ENCODE results near the gene GLIPR2.
"Not testable (repeated sequence)": the region's sequence is repeated elsewhere in the genome, so short reads cannot be mapped to it uniquely, and the experiment has no call there.

Gene GLIPR2

GRCh38 chr9:36163786-36164170, 27.2 kb downstream of the GLIPR2 start:
- DNase-seq (ENCODE audit: low read depth) = no peak

DNA sequence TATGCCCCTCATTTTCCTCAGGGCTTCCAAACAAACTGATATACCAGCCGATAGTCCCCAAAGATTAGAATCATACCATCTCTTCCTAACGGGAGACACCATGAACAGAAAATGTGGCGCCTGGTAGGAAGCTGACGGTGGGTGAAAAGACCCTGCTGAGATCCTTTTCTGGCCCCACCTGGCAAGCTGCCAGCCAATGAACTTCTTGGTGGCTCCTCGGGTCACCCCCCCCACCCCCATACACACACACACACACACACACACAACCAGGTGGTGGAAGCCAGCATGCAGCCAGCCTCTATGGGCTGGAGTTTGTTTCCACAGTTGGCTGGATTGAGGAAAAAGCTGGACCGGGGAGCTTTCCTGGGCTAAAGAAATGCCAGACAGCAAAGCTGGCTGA, 27.8 kb downstream of the GLIPR2 start:
- no peak for DNase-seq (ENCODE audit: low read depth)

- no peak for DNase-seq (ENCODE audit: low read depth)
Observed at GRCh38 chr9:36164989-36165388, 28.5 kb downstream of the GLIPR2 start.

GRCh38 chr9:36165826-36166167, 29.3 kb downstream of the GLIPR2 start:
- no peak for DNase-seq (ENCODE audit: low read depth)

- peak; percentile 71 for DNase-seq (ENCODE audit: low read depth)
Observed at GRCh38 chr9:36166168-36166927, 29.8 kb downstream of the GLIPR2 start.

GRCh38 chr9:36169166-36169565, 32.6 kb downstream of the GLIPR2 start, which contains the start of gene CCIN:
CCIN (plus strand) TSS chr9:36169388; CDS start chr9:36169503, 115 bp downstream.
- no peak for DNase-seq (ENCODE audit: low read depth)

- DNase-seq (ENCODE audit: low read depth) = no peak
Observed at GRCh38 chr9:36169708-36170107, 33.2 kb downstream of the GLIPR2 start.

DNA sequence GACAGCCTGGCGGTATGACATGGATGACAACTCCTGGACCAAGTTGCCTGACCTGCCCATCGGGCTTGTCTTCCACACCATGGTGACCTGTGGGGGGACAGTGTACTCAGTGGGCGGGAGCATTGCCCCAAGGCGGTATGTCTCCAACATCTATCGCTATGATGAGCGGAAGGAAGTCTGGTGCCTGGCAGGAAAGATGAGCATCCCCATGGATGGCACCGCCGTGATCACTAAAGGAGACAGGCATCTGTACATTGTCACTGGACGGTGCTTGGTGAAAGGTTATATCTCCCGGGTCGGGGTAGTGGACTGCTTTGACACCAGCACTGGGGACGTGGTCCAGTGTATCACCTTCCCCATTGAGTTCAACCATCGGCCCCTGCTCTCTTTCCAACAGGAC, 34.0 kb downstream of the GLIPR2 start:
- DNase-seq (ENCODE audit: low read depth) = no peak

DNA sequence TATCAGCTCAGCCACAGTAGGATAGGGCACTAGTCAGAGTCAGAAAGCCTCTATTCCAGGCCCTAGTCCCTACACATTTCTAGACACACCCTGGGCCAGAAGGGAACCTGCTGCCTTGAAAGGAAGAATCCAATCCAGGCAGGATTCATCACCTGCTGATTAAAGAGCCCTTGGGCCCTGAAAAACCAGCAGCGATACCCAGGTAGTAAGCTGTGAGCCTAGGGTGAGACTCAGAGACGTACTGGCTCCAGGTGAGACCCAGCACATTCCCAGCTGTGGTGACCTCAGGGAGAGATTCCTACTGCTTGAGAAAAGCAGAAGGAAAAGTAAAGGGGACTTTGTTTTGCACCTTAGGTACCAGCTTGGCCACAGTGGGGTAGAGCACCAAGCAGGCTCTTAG, 37.3 kb downstream of the GLIPR2 start:
- no peak for DNase-seq (ENCODE audit: low read depth)

DNA sequence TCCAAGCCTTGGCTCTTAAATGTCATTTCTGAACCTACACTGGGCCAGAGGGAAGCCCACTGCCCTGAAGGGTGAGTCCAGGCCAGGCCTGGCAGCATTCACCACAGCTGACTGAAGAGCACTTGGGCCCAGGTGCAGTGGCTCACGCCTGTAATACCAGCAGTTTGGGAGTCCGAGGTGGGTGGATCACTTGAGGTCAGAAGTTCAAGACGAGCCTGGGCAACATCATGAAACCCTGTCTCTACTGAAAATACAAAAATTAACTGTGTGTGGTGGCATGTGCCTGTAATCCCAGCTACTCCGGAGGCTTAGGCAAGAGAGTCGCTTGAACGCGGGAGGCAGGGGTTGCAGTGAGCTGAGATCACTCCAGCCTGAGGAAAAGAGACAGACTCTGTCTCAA, 37.7 kb downstream of the GLIPR2 start:
- no peak for DNase-seq (ENCODE audit: low read depth)

DNA sequence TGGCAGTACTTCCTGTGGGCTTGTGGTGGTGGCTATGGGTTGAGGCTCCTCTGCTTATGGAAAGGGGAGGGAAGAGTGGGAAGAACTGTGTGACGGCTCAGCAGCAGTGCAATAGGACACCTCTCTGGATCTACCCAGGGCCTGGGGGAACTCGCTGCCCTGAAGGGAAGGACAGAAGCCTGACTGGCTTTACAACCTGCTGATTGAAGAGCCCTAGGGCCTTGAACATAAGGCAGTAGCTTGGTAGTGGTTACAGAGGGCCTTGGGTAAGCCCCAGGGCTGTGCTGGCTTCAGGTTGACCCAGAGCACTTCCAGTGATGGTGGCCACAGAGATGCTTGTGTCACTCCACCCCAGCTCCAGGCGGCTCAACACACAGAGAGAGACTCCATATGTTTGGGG, 38.2 kb downstream of the GLIPR2 start:
- no peak for DNase-seq (ENCODE audit: low read depth)

- not testable (repeated sequence) for DNase-seq (ENCODE audit: low read depth)
Observed at GRCh38 chr9:36175209-36175608, 38.7 kb downstream of the GLIPR2 start.

DNA sequence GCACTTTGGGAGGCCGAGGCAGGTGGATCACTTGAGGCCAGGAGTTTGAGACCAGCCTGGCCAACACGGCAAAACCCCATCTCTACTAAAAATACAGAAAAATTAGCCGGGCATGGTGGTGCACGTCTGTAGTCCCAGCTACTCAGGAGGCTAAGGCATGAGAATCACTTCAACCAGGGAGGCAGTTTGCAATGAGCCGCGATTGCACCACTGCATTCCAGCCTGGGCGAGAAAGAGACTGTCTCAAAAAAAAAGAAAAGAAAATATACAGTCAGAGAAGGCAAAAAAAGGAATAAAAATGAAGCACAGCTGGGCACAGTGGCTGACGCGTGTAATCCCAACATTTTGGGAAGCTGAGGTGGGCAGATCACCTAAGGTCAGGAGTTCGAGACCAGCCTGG, 40.0 kb downstream of the GLIPR2 start:
- not testable (repeated sequence) for DNase-seq (ENCODE audit: low read depth)

DNA sequence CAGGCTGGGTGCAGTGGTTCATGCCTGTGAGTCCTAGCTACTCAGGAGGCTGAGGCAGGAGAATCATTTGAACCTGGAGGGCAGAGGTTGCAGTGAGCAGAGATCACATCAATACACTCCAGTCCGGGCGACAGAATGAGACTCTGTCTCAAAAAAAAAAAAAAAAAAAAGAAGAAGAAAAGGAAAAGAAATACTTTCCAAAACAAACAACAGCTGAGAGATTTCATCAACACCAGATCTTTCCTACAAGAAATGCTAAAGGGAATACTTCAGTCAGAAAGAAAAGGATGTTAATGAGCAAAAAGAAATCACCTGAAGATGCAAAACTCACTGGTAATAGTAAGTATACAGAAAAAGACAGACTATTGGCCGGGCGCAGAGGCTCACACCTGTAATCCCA, 41.0 kb downstream of the GLIPR2 start:
- no peak for DNase-seq (ENCODE audit: low read depth)

DNA sequence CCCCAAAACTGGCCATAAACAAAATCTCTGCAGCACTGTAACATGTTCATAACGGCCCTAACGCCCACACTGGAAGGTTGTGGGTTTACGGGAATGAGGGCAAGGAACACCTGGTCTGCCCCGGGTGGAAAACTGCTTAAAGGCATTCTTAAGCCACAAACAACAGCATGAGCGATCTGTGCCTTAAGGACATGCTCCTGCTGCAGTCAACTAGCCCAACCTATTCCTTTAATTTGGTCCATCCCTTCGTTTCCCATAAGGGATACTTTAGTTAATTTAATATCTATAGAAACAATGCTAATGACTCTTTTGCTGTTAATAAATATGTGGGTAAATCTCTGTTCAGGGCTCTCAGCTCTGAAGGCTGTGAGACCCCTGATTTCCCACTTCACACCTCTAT, 43.7 kb downstream of the GLIPR2 start:
- DNase-seq (ENCODE audit: low read depth) = not testable (repeated sequence)

DNA sequence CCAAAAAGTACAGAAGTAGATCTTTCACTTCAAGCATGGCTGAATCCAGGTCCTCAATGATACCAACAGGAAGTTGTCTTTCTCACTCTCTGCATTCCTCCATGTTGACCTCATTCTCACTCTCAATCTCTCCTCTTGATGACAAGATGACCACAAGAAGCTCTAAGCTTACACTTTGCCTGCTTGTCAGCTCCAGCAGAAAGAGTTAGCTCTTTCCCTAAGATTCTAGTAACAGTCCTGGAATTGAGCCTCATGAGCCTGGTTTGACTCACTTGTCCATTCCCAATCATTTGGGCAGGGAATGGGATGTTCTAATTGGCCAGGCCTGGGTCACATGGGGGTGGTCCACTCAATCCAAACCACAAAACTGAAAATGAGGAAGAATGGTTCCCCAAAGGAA, 50.9 kb downstream of the GLIPR2 start:
- no peak for DNase-seq (ENCODE audit: low read depth)

- DNase-seq (ENCODE audit: low read depth) = no peak
Observed at GRCh38 chr9:36188212-36188611, 51.7 kb downstream of the GLIPR2 start.

DNA sequence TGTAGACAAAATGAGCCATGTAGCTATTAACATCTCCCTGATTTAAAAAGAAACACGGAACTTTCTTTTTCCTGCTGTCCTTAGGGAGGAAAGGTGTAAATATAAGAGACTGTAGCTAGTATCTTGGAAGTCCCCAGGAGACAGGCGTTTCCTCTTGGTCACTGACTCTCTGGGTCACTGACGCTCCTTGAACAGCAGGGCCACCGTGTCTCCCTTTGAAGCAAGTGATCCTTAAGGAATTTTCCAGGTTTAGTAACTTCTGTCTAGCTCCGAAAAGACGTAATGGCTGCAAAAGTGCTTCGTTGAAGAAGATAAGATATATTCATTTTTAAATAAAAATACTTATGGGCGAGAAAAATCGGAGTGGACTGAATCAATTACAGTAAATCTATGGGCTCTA, 53.4 kb downstream of the GLIPR2 start:
- DNase-seq (ENCODE audit: low read depth) = no peak

- DNase-seq (ENCODE audit: low read depth) = peak; percentile 93
Observed at GRCh38 chr9:36190388-36191289, 54.1 kb downstream of the GLIPR2 start, which contains the start of gene CLTA. CLTA (plus strand) TSS chr9:36190921; CDS start chr9:36191057, 136 bp downstream.

DNA sequence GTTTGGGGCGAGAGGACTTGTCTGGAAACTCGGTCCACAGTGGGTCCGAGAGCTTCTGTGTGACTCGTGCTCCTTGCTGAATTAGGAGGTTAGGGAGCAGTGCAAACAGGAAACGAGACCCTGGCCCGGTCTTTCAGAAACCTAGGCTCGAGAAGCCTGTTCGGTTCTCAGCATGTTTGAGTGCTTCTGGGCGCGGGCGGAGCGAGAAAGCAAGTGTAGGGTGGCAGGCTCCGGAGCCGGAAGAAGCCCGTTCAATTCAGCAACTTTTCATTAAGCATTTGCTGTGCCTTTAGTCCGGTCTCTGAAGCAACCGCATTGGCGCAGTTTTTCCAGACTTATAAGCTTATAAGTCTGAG, 54.7 kb downstream of the GLIPR2 start:
- DNase-seq (ENCODE audit: low read depth) = peak; percentile 14

DNA sequence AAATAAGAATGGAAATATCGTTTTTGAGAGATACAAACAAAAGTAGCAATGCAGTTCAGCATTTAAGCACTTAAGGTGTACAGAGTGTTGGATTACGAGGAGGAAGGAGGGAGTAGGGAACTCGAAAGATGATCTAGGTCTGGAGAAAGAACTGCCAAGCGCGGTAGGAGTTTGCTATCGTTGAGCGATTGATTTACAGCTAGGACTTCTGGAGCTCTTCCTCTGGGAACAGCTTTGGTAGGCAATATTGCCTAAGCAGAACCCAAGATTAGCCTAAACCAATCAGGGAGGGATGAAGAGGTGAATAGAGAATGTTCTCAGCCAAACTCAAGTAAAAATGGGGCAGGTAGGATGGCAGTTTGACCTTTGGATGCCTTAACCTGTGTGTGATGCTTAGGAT, 55.2 kb downstream of the GLIPR2 start:
- DNase-seq (ENCODE audit: low read depth) = no peak

GRCh38 chr9:36192196-36192595, 55.7 kb downstream of the GLIPR2 start:
- no peak for DNase-seq (ENCODE audit: low read depth)

DNA sequence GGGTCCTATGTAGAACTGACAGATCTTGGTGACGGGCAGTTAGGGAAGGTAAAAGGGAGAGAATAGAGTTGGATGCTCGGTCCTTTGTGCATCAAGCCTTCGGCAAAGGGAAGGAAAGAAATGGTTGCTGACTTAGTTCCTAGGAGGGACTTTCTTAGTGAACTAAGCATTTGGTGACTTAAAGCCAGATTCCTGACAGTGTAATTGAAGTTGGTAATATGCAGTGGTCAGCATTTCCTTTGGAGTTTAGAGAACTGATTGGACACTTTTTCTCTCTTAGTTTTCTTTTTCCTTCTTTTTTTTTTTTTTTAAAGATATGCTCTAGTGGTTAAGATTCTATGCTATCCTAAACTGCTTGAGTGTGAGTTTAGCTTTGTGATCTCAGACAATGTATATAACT, 56.5 kb downstream of the GLIPR2 start:
- no peak for DNase-seq (ENCODE audit: low read depth)

All from activated gamma-delta T cell treated with anti-CD3 and anti-CD28 coated beads, Interleukin-2, amount 50 U/mL, for 16 hours (primary cell).